GM12872 (cell line): ENCODE data around the gene COMMD9.

Experiments
- TF ChIP-seq, protein P1 (sequence below): IDR thresholded peaks from 3 replicates; pipeline ENCODE4 v1.5.1; 2011; ENCODE audit warnings: low read depth, mild to moderate bottlenecking, low read length, moderate library complexity; ENCODE audit not compliant: insufficient read depth

COMMD9 gene

DNA sequence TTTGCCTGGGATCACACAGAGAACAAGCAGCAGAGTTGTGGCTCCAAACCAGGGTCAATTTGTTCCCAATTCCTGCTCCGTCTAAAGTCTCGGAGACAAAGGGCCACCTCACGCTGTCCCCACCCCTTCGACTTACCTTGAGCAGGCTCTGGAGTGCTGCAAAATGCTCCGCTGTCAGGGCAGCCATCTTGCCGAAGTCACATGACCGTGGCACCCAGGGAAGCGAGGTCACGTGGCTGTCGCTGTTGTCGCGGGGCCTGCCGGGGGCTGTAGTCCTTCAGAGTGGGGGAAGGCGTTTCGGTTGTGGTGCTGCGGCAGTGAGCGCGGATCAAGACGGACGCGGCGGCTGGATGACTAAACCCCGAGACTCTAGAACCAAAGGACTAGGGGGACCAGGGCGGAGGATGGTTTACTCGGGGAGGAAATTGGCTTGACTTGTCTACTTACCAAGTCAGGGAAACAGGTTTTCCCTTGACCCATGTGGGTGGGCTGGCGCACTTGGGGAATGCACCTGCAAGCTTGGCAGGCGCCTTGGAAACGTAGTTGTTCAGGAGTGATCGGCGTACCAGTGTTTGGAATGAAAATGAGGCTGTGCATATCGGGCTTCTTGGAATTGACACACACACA is at the start of gene COMMD9:
TSS of gene COMMD9 (minus strand) at position 199 of the 627 bp plus-strand sequence. CDS start at position 187, 12 bp downstream.
- TF ChIP-seq, protein P1, sequence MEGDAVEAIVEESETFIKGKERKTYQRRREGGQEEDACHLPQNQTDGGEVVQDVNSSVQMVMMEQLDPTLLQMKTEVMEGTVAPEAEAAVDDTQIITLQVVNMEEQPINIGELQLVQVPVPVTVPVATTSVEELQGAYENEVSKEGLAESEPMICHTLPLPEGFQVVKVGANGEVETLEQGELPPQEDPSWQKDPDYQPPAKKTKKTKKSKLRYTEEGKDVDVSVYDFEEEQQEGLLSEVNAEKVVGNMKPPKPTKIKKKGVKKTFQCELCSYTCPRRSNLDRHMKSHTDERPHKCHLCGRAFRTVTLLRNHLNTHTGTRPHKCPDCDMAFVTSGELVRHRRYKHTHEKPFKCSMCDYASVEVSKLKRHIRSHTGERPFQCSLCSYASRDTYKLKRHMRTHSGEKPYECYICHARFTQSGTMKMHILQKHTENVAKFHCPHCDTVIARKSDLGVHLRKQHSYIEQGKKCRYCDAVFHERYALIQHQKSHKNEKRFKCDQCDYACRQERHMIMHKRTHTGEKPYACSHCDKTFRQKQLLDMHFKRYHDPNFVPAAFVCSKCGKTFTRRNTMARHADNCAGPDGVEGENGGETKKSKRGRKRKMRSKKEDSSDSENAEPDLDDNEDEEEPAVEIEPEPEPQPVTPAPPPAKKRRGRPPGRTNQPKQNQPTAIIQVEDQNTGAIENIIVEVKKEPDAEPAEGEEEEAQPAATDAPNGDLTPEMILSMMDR: no peak

DNA sequence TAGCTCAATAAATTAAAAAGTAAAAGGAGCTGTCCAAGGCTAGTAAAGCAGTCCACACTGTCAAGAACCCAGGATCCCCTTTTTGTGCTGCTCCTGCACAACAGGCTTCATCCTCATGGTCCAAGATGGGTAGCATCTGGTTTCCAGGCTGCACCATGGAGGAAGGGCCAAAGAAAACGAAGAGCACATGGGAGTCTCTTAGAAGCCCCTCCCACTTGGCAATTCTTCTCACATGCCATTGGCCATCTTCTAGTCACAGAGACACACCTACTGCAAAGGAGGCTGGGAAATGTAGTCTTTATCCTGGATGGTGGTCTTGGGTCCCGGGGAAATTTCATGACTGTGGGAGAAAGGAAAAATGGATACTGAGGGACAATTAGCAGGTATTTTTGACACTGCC is 44.7 kb upstream of the COMMD9 start:
- TF ChIP-seq, protein P1: no peak

DNA sequence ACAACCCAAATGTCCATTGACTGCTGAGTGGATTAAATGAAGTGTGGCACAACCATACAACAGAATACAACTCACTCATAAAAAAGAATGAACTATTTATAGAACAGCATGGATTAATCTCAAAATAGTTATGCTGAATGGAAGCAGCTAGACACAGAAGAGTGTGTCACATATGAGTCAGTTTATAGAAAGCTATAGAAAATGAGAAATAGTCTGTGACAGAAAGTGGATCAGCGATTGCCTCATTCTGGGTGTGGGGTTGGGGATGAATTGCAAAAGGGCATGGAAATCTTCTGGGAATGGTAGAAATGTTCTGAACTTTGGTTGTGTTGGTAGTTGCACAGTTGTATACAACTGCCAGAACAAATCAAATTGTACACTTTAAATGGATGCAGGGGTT is 44.2 kb upstream of the COMMD9 start:
- TF ChIP-seq, protein P1: no peak

DNA sequence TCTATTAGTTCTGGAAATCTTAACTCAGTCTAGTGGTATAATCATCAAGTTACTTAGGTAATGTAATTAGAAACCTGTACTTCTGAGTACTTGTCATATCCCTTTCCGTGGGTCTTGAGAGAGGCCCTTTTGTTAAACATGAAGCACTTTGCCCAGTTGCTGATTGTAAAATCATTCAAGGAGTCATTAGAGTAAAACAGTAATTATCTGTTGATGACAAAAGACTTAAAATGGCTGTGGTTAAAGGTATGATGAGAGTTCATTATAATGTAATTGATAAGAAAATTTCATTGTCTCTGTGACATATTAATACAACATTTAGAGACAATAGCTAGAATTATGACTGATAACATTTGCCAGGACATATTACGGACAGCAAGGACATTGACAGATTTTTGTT is 41.2 kb upstream of the COMMD9 start:
- TF ChIP-seq, protein P1: no peak

DNA sequence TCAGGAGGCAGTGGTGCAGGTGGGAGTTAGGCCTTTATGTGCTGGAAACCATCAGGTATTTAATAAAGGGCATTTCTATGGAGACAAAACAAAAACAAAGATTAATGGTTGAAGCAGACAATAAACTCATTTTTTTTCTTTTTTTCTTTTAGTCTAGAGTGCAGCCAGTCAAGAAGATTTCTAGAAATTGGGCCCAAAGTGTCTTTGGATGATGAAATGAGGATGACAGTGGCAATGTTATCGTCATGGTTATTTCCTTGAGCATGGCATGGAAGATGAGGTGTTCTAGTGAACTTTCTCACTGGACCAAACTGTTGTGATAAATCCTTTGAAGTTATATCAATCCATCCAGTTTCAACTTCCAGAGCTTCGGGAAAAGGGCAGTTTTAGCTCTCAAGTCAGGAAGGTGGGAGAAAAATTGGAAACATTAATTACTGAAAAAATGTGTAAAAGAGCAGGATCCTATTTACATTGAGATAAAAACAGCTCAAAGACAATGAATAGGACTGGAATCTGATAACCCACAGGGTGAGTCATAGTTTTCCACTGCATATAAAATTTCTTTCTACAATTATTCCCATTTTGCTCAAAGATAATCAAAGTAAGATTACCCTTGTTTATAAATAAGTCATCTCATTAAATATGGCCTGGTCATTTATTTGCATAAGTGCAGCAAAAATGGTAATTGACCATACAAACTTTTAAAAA is 39.9 kb upstream of the COMMD9 start:
- TF ChIP-seq, protein P1: no peak

DNA sequence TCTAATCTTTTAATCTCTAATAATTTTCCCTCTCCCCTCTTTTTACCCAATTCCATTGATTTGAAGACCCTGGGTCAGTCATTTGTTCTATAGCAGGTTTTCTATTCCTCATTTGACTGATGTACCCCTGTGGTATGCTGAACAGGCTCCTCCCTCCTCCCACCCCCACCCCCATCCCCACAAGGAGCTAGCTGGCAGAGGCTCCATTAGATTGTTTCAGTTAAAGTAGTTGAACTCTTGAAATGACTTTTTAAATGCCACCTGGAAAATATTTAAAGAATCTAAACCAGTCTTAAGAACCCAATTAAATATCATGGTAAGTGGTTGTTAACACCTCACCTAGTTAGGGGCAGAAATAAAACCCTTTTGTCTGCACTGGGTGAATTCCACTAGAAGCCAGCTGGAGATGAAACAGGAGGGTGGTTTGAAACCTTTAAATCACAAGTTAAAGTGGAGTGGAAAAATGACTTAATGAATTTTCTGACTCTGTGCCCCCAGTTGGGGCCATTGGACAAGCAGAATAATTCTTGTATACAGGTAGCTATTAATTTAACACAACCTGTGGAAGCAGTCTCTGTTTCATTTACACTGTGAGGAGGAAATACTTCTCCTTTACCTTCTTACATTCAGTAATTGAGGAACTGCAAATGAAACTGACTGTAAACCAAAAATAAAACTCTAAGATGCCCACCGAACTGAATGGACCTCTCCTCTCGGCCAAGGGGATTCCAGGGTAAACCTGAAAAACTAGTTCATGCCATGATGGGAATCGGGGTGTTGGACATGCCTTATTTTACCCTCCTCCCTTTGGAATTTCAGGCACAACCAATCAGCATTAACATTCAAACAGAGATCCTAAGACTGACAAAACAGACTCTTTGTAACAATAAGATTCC is 37.5 kb upstream of the COMMD9 start:
- TF ChIP-seq, protein P1: no peak

DNA sequence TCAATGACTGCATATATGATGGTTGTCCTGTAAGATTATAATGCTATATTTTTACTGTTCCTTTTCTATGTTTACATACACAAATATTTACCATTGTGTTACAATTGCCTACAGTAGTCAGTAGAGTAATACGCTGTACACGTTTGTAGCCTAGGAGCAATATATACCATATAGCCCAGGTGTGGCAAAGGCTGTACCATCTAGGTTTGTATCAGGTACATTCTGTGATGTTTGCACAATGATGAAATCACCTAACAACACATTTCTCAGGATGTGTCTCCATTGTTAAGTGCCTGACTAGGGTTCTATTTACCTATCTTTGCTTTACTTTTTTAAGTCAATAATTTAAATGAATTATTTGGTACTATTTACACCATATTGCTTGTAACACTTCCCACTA is 28.8 kb upstream of the COMMD9 start:
- TF ChIP-seq, protein P1: no peak
